Measurements from ENCODE around the gene VHLL.
A peak's percentile ranks its signal among the peaks of the same experiment; 100 is the strongest.
"Not testable (repeated sequence)": the region's sequence is repeated elsewhere in the genome, so short reads cannot be mapped to it uniquely, and the experiment has no call there.

VHLL gene

DNA sequence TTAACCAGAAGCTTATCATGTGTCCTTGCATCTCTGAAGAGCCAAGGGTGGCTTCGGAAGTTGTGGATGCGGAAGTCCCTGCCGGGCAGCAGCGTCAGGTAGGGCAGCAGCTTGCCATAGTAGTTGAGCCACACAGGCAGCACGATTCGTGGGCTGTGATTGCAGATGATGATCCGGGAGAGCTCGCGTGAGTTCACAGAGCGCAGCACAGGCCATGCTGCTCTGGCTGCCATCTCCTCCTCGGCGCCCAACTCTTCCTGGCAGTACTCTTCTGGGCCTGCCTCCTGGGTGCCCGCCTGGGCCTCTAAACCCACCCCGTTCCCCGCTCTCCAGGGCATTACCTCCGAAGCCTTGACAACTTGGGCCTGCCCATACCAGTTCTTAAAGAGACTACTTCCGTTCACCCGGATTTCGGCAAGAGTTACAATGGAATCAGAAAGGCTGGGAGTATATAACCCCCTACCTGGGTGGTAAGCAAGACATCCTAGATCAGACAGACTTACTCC is at the start of gene VHLL:
VHLL (minus strand) TSS at position 456 of the 506 bp plus-strand sequence; CDS start at position 338, 118 bp downstream.
- no peak for DNase-seq

DNA sequence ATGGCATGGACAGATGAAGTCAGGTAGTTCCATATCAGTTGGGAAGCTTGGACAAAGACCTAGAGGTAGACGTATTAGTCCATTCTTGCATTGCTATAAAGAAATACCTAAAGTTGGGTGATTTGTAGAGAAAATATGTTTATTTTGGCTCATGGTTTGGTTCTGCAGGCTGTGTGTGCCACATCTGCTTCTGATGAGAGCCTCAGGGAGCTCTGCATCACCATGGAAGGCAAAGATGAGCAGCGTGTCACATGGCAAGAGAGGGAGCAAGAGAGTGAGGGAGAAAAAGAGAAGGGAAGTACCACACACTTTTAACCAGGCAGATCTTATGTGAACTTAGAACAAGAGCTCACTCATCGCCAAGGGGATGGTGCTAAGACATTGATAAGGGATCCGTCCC is 48.2 kb upstream of the VHLL start:
- no peak for DNase-seq

DNA sequence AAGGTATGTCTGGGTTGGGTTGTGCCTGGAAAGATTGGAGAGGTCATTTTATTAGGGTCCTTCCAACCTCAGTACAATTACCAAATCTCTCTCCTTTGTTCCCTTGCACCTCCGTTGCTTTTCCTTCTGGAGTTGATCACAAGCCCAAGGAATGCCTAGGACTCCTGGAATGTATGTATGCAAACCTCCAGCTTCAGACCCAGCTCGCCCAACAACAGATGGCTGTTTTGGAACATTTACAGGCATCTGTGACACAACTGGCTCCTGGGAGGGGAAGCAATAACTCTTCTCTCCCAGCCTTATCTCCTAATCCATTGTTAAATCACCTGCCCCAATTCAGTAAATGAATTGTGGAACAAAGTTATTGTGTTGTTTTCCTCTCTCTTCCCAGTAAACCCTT is 47.5 kb upstream of the VHLL start:
- no peak for DNase-seq

DNA sequence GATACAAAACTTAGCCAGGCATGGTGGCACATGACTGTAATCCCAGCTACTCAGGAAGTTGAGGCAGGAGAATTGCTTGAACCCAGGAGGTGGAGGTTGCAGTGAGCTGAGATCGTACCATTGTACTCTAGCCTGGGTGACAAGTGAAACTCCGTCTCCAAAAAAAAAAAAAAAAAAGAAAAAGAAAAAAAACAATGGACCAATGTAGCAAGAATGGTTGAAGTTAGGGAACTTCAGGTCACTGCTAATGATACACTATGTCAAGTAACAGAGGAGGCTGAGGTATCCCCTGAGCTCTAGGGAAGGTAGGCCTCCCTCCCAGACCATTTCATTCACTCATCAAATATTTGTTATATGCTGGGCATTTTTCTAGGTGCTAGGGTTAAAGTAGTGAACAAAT is 46.9 kb upstream of the VHLL start:
- DNase-seq: not testable (repeated sequence)

DNA sequence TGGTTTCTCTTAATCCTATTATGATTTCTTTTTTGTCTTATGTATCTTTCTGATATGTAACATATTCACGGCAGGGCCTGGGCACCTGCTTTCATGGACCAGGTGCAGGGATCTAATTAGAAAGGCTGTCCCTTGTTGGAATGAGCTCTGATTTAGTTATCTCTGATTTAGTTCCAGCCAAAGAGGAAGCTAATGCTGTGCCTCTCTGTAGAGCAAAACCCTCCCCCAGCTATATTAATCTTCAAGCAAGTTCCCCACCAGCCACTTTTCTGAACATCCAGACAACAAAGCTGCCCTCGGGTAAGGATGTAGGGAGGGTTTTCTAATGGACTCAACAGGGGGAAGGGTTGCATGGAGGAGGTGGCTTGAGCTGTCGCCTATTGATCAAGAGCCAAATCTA is 45.3 kb upstream of the VHLL start:
- DNase-seq: no peak

DNA sequence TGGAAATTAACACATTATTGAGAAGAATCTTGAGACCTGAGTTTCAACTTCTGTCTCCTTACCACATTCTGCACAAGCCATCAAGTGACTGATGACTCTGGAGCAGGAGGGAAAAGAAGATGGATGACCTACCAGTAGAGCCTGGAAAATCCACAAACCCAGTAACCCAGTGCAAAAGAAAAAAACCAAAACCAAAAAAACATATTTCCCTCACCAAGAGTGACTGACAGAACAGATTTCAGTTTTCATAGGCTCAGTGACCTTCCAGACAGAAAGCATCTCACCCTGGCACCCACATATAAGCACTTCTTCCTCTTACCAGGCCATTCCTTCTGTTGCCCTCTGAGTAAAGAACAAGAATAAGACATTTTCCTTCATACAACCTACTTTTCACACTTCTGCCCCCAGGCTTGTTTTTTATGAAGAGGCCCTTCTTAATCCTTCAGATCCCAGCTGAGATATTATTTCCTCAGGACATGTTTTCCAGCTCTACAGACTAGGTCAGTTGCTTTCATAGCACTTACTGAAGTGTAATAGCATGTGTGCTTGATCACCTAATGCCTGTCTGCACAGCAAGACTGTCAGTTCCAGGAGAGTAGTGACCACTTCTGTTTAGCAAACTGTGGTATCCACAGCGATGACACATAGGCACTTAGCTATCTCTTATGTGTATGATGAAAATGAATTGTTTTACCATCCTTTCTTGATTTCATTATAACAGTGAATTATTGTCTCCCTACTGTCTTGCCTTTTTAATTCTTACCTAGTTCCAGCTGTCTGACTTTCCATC is 43.3 kb upstream of the VHLL start:
- DNase-seq: no peak

DNA sequence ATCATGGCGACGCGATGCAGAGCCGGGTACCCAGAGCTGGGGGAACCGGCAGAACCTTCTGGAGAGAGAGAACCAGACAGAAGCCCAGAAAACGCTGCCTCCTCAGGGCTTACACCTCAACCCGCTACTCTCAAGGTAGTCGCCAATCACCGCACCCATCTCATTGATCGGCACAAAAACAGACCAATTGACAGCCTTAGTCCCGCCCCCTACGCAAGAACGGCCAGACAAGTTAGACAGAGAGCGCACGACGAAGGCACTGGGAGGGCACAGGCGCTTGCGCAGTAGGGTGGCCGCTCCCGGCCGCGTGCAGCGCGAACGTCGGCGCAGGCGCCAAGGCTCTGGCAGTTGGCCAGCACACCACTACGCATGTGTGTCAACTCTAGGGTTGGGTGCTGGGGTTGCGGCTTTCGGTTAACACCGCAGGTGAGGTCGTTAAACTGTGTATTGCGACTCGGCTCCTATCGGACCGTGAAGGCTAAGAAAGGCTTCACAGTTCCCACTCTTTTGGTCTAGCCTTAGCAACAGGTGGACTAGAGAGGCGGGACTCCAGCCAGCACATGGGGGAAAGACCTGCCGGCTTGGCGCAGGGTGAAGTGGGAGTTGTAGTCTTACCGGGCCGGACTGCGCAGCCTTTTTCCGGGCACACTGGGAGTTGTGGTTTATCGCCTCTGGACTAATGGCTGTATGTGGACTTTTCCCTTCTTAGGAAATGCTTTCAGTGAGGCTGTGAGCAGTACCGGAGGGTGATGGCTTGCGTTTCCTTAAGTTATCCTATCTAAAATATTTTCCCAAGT is 39.3 kb upstream of the VHLL start, which contains the start of the genes CCT3 and TSACC:
CCT3 (minus strand) TSS at position 113 of the 797 bp plus-strand sequence; CDS start at position 5, 108 bp downstream.
TSACC (plus strand) TSS at position 347 of the 797 bp plus-strand sequence. CDS start 1,232 bp downstream, outside the sequence.
- peak; percentile 100 for DNase-seq

DNA sequence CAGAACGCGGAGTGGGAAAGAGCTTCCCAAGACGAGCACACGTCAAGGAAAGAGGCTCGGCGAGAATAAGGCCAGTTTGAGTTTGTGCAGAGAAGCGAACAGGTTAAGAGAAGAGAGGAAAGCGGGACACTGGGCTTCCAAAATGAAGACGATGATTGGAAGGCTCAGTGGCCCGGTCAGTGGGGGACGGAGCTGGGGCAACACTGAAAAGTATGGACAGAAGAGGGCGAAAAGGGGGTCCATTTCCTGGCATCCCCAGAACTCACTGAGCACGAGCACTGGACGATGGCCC is 38.7 kb upstream of the VHLL start:
- no peak for DNase-seq

DNA sequence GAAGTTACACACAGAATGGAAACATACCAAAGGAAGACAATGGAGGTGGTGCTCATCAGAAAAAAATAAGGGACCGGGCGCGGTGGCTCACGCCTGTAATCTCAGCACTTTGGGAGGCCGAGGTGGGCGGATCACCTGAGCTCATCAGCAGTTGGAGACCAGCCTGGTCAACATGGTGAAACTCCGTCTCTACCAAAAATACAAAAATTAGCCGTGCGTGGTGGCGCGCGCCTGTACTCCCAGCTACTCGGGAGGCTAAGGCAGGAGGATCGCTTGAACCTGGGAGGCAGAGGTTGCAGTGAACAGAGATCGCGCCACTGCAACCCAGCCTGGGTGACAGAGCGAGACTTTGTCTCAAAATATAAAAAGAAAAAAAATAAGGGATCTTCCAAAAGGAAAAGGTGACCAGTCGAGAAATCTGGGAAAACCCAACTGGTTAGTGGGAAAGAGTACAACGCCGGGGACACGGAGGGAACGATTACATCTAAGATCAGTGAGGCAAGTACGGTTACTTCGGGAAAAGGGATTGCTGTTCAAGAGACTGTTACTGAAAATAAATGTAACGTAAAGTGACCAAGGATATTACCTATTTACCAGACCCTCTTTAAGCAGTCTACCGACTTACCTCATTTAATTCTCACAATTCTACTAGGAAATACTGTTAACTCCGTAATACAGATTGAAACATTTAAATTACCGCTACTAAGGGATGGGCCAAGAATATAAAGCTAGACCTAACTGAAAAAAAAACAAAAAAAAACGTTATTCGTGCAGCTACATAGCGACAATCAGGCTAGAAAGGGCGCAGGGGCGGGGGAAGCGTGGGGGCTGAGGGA is 38.2 kb upstream of the VHLL start:
- DNase-seq: no peak

DNA sequence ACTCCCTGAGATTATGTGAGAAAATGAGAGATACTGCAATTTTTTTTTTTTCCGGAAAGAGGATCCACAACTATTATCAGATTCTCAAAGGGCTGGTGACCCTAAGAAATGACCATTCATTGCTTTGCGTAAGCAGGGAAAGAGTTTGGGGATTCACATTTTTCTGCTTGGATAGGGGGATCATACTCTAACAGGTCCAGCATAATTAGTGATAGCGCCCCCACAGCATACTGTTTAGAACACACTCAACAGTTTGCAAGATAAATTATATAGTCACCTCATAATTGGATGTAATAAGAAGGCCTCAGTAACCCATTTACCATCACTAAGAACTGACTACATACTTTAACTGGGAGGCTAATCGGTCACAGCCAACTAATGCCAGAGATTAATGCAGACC is 37.1 kb upstream of the VHLL start:
- DNase-seq: no peak

DNA sequence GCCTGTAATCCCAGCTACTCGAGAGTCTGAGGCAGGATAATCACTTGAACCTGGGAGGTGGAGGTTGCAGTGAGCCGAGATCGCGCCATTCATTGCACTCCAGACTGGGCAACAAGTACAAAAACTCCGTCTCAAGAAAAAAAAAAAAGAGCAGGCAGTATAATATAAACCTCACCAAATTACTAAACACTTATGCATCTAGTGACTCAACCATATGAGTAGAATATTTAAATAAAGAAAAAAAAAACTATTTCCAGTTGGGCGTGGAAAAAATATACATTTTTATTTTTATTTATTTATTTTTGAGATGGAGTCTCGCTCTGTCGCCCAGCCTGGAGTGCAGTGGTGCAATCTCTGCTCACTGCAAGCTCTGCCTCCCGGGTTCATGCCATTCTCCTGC is 24.1 kb upstream of the VHLL start:
- DNase-seq: not testable (repeated sequence)

DNA sequence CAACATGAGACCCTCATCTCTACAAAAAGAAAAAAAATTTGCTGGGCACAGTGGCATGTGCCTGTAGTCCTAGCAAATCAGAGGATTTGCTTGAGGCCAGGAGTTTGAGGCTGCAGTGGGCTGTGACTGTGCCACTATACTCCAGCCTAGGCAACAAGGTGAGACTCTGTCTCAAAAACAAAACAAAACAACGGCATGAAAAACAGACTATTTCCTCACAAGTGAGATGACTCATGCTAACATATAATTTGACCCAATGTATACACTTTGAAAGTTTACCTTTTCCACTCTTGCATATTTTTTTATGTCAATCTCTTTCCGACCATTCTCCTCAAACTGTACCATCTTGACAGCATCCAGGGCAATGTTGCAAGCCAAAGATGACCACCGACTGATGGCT is 21.5 kb upstream of the VHLL start:
- DNase-seq: no peak

DNA sequence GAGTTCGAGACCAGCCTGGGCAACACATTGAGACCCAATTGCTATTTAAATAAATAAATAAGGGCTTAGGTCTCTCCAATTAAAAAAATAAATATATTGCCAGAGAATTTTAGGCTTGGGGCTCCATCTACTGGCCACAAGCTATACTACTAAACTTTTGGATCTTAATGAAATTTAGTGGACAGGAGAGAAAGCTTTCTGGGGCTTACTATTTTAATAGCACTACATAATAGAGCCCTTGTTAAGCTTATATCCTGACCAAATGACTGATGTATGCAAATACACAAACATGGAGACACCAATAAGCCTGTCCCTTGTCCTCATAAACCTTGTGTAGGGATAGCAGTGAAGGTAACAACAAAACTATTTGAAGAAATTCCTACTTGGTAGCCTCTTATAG is 20.6 kb upstream of the VHLL start:
- no peak for DNase-seq

DNA sequence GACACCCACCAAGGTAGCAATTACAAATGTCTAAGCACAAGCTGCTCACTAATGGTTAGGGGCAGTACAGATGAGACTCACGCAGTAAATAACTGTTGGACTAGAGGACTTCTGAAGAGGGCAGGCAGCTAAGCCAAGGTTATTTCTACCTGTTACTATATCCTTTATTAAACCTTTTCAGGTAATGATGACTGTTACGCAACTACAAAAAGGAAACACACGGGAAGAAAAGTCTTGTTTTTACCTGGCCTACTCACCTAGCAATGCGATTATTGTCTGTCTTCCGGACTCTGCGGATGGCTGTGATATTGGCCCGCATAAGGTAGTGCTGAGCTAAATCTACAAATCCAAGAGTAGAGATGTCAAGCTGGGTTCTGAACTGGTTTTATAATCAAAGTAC is 17.8 kb upstream of the VHLL start:
- DNase-seq: no peak

DNA sequence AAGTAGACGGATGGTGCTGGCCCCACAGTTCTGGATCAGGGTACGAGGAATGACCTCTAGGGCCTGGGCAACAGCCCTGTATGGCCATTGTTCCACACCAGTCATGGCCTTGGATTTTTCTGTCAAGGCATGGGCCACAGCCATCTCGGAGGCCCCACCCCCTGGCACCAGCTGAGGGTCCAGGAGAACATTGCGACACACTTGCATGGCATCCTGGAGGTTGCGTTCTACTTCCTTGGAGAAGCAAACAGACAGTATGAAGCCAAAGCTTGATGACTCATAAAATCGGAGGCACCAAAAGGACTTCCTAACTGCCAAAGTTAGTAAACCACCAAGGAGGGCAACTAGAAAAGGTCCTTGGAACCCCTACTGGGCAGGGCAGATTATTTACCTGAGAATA is 11.9 kb upstream of the VHLL start:
- no peak for DNase-seq

DNA sequence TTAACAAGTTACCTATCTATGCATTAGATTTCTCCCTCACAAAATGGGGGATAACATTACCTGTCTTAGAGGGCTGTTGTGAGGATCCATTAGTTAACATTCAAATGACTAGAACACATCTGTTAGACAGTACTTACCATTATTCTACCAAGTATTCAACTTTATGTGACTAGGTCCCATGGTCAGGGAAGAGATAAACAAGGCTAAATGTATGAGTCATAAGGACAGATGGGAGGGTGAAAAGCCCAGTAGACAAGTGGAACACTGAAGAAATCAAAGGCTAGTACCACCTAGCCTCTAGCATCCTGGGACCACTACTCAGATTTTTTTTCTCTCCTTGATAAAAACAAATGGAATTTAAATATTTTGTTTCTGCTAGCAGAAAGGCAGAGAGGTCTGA is 9.0 kb upstream of the VHLL start:
- no peak for DNase-seq

DNA sequence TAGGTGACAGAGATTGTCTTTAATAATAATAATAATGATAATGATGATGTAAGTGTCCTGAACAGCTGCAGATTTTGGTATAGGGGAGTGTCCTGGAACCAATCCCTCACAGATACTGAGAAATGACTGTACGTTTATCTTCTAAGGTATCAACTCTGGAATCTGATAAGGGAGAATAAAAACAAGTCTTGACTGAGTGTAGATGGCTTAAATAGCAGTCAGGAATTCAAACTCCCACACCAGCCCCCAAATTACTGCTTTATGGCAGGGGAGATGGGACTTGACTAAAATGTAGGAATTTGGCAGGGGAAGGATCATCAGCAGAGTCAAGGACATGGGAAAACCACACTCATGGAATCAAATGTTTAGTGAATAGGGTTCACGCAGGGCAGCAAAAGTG is 6.1 kb upstream of the VHLL start:
- DNase-seq: no peak

DNA sequence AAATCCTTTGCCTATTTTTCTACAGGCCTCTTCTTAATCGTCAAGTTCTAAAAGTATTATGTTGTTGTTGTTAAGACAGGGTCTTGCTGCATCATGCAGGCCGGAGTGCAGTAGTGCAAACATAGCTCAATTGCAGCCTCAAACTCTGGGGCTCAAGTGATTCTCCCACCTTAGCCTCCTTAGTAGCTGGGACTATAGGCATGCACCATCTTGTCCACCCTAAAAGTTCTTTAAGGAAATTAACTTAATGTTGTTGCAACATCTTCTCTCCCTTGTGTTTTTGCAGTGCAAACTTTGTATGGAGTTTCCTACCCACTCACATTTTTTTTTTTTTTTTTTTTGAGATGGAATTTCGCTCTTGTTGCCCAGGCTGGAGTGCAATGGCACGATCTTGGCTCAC is 4.1 kb upstream of the VHLL start:
- DNase-seq: no peak

DNA sequence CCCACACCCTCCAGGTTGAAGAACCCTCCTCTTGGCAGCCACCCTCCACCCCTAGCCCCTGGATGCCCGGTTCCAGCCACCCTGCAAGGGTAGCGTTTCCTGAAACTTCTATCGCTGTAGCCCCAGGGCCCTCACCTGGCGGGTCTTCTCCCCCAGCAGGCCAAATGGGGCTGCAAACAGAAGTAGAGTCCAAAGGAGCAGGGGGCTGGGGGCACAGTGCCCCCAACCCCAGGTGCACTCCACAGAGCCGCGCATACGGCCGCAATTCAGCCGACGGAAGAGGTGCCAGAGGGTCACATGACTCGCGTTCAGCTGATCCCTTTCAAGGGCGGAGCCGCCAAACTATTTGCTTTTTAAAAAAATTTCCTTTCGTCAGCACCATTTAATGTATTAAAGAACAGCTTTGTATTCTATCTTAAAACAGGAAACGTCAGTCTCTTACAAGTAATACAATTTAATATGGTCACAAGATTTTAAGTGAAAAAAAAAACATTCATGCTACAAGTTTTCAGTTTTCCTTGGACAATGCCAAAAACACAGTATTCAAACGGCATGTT is 3.6 kb downstream of the VHLL start, which contains the start of gene GLMP:
GLMP (minus strand) TSS at position 289 of the 557 bp plus-strand sequence; CDS start at position 255, 34 bp downstream.
- peak; percentile 73 for DNase-seq

DNA sequence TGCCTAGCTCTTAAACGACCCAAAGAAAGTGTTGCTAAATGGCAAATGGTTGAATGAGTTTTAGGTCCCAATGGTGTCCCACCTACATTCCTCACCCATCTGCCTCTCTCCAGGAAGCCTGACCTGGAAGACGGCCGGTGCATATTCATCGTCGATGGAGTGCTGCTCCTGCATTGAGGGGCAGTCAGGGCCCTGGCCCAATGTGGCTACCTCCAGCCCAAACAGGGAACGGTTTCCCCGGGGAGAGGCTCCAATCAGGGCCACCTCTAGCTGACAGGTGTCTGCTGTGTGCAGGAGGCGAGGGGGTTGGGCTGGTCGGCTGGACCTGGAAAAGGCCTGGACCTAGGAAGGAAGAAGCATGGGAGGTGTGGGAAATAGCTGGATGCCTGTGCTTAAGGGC is 5.2 kb downstream of the VHLL start:
- DNase-seq: no peak

DNA sequence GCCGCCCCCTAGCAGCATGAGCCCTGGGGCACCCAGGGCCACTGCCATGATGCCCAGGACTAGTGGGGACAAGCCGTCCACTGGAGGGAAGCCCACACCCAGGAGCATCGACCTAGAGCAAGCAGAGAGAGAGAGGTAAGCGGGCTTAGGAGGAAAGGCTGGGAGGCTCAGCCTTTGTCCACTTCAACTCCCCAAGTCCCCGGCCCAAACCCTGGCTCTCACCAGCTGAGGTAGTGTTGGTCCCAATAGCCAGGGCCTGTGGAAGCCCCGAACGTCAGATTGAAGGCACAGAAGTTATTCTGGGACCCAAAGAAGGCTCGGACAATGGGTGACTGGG is 6.0 kb downstream of the VHLL start:
- no peak for DNase-seq

DNA sequence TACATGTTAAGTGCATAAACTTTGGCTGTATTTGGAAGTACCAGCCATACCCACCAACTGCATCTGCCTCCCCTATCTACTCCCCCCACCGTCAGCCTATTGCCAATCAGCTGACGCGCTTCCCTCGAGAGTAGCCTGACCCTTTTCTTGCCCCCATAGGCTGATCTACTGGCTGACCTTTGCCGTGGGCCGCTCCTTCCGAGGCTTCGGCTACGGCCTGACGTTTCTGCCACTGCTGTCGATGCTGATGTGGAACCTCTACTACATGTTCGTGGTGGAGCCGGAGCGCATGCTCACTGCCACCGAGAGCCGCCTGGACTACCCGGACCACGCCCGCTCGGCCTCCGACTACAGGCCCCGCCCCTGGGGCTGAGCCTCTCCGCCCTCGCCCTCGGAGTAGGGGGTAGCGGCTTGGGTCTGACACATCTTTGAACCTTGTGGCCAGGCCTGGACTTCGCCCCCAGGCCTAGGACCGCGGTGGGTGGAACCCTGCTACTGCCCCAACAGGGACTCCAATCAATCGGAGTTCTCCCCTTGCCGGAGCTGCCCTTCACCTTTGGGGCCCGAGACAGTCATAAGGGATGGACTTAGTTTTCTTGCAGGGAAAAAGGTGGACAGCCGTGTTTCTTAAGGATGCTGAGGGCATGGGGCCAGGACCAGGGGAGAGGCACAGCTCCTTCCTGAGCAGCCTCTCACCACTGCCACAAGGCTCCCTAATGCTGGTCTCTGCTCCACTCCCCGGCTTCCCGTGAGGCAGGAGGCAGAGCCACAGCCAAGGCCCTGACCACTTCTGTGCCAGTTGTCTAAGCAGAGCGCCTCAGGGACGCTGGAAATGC is 7.7 kb downstream of the VHLL start:
- DNase-seq: no peak

All from activated CD8-positive, alpha-beta memory T cell treated with anti-CD3 and anti-CD28 coated beads for 24 hours (primary cell).